Right atrium auricular region (tissue), 2 donors: ENCODE data around the gene AP3B1. TPM values are rescaled to one million over a fixed set of nuclear protein-coding genes. Genes with fewer than 3 reads are reported as not detected.

ENCODE experiments used
- DNase-seq: peaks from one replicate; pipeline ENCODE4 v3.0.0-alpha.2; 2019; ENCODE audit warnings: low spot score
- H3K27ac ChIP-seq, 2 donors: fragments of 200-600 bp; sonication (generic); 1 replicate in 1 of 2; 2 replicates in 1 of 2; pipeline ENCODE4 v1.5.1; 2016 to 2019
- H3K27me3 ChIP-seq, 2 donors: fragments of 200-600 bp; sonication (generic); one replicate each; pipeline versions ENCODE4 v1.5.1 to v1.6.0; 2017 to 2019
- H3K36me3 ChIP-seq: fragments of 200-600 bp; sonication (generic); one replicate; pipeline ENCODE4 v1.5.1; 2016
- H3K4me1 ChIP-seq, 2 donors: fragments of 200-600 bp; sonication (generic); one replicate each; pipeline versions ENCODE4 v1.5.1 to v1.6.0; 2017 to 2019
- H3K4me3 ChIP-seq, 2 donors: fragments of 200-600 bp; sonication (generic); 1 replicate in 1 of 2; 2 replicates in 1 of 2; pipeline ENCODE4 v1.5.1; 2017 to 2019; ENCODE audit warnings: mild to moderate bottlenecking in 1 of 2, moderate library complexity in 1 of 2
- H3K9me3 ChIP-seq, 2 donors: fragments of 200-600 bp; sonication (generic); one replicate each; pipeline ENCODE4 v1.5.1; 2019
- total RNA-seq, 2 donors: library from RNA; depleted of rRNA; stranded (reverse); fragments of >200 nt; gene quantifications; one replicate each; pipeline ENCODE4 v1.1.0, GENCODE V29; 2016
- TF ChIP-seq, protein P1 (sequence below), 2 donors: fragments of 200-600 bp; sonication (generic); IDR thresholded peaks; one replicate each; pipeline ENCODE4 v1.5.1; 2019; ENCODE audit warnings: antibody characterized with exemption in 2 of 2

AP3B1 gene
- total RNA-seq, 2 donors from 2014 or later = 22.4 to 25.7 TPM

- no peaks in the 10 kb centered on the region for H3K36me3 ChIP-seq
- H3K27me3 ChIP-seq = no peaks in the 10 kb centered on the region
- H3K4me3 ChIP-seq = no peak overlapping the region
- DNase-seq = no peak
- no peaks in the 10 kb centered on the region for H3K9me3 ChIP-seq
- H3K4me1 ChIP-seq = peaks cover 0 to 10% of the 10 kb centered on the region in 2 donors
- no peak overlapping the region for H3K27ac ChIP-seq
- TF ChIP-seq, protein P1, sequence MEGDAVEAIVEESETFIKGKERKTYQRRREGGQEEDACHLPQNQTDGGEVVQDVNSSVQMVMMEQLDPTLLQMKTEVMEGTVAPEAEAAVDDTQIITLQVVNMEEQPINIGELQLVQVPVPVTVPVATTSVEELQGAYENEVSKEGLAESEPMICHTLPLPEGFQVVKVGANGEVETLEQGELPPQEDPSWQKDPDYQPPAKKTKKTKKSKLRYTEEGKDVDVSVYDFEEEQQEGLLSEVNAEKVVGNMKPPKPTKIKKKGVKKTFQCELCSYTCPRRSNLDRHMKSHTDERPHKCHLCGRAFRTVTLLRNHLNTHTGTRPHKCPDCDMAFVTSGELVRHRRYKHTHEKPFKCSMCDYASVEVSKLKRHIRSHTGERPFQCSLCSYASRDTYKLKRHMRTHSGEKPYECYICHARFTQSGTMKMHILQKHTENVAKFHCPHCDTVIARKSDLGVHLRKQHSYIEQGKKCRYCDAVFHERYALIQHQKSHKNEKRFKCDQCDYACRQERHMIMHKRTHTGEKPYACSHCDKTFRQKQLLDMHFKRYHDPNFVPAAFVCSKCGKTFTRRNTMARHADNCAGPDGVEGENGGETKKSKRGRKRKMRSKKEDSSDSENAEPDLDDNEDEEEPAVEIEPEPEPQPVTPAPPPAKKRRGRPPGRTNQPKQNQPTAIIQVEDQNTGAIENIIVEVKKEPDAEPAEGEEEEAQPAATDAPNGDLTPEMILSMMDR (IDR thresholded peaks at IDR 0.05) = no peak
Measured at GRCh38 chr5:78273436-78273835, 21.1 kb downstream of the AP3B1 start.

DNA sequence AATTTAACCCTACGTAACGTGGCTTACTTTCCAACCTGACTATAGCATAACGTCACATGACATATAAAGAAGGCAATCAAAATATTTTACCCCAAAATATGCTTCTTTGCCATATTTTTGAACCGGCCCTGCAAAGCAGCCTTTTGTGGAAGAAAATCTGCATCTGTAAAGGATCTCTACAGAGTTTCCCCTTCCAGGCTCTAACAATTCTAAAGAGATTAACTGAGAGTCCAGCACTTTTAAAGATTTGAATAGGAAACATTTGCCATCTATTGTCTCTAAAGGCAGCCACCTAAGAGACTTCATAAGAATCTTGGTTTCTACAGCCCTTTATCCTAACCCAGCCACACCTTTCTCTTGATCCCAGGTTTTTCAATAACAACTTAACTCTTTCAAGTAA lies 22.7 kb downstream of the AP3B1 start:
- DNase-seq = no peak
- TF ChIP-seq, protein P1 (IDR thresholded peaks at IDR 0.05) = no peak
- peaks cover 0 to 10% of the 10 kb centered on the region in 2 donors for H3K4me1 ChIP-seq
- H3K9me3 ChIP-seq = no peaks in the 10 kb centered on the region
- H3K27me3 ChIP-seq = no peaks in the 10 kb centered on the region
- H3K27ac ChIP-seq = no peak overlapping the region
- no peak overlapping the region for H3K4me3 ChIP-seq
- H3K36me3 ChIP-seq = no peaks in the 10 kb centered on the region

DNA sequence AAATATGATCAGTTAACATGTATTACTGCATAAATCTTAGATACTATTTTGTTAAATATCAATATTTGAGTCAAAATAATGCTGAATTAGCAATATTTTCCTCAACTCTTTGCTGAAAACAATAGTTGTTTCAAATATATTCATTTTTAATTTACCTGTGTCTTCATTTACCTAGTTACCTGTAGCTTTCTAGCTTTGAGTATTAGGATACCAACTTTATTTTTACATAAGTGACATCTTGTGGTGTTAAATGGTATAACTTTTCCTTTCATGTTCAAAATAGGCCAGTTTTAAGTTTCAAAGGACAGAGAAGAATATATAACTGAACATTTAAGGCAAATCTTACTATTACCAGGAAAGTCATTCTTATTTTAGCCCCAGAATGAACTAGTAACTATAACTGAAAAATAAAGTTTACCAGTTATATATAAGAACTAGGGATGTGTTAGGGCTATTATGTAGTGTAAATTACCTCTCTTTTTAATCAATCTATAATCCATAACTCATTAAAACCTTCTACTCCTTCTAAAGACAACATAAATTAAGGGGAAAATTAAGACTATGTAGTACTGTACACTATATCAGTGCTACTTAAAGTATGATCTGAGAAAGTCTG lies 25.3 kb downstream of the AP3B1 start:
- TF ChIP-seq, protein P1 (IDR thresholded peaks at IDR 0.05) = peak; percentile 32 to 68
- Histone ChIP-seq H3K27me3 (no peaks in the 10 kb centered on the region), H3K4me1 (peaks cover 0 to 10% of the 10 kb centered on the region in 2 donors), H3K27ac (no peak overlapping the region), H3K9me3 (no peaks in the 10 kb centered on the region), H3K36me3 (peaks cover 17% of the 10 kb centered on the region), H3K4me3 (no peak overlapping the region)
- no peak for DNase-seq

- Histone ChIP-seq H3K4me1 (peaks cover 0 to 3% of the 10 kb centered on the region in 2 donors), H3K27ac (no peak overlapping the region), H3K27me3 (no peaks in the 10 kb centered on the region), H3K9me3 (no peaks in the 10 kb centered on the region), H3K36me3 (peaks cover 26% of the 10 kb centered on the region), H3K4me3 (no peak overlapping the region)
- DNase-seq = no peak
- TF ChIP-seq, protein P1 (IDR thresholded peaks at IDR 0.05) = no peak
Measured at GRCh38 chr5:78268356-78268755, 26.1 kb downstream of the AP3B1 start.

GRCh38 chr5:78265163-78265562 lies 29.3 kb downstream of the AP3B1 start:
- DNase-seq = no peak
- Histone ChIP-seq H3K9me3 (no peaks in the 10 kb centered on the region), H3K4me3 (no peak overlapping the region), H3K4me1 (no peaks in the 10 kb centered on the region), H3K36me3 (peaks cover 28% of the 10 kb centered on the region), H3K27me3 (no peaks in the 10 kb centered on the region), H3K27ac (no peak overlapping the region)
- TF ChIP-seq, protein P1 (IDR thresholded peaks at IDR 0.05) = no peak

DNA sequence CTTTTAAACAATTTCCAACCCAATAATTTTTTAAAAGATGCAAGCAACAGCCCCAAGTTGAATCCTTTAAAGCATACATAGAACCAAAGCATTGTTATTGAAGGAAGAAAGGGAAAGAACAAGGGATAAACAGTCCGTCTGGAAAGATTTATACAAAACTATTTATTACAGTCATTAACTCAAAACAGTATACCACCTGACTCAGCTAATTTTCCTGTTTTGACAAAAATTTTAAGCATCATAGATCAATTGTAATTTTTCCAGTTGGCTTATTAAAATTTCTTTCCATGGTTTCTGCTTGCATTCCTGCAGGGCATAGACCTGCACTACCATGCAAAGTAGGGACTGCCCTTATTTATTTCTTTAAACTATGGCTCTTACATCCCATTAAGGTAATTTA lies 29.9 kb downstream of the AP3B1 start:
- H3K4me1 ChIP-seq = no peaks in the 10 kb centered on the region
- no peak overlapping the region for H3K4me3 ChIP-seq
- TF ChIP-seq, protein P1 (IDR thresholded peaks at IDR 0.05) = no peak
- H3K27ac ChIP-seq = no peak overlapping the region
- no peaks in the 10 kb centered on the region for H3K9me3 ChIP-seq
- H3K36me3 ChIP-seq = peaks cover 28% of the 10 kb centered on the region
- no peak for DNase-seq
- H3K27me3 ChIP-seq = no peaks in the 10 kb centered on the region
